ENCODE measurements around the gene STX8.

DNA sequence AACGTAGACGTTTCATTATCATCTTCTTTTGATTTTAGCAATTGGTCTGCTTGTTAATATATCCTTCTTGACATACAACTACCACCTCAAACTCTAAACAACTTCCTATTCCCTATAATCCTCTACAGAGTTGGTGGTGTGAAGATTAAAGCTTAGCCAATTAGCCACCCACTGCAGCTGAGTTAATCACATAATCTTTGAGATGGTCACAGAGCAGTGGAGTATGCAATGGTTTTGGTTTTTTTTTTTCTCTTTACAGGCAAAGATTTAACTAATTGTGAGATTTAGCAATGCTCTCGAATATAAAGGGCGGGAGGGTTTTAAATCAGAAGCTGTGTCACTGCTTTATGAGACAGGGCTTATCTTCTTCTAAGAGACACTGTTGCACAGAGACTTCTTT is 37.0 kb downstream of the STX8 start:
- no peak for TF ChIP-seq POLR2AphosphoS5 (IDR thresholded peaks at IDR 0.05; ENCODE audit: low read depth, low read length)
- TF ChIP-seq, protein P1, sequence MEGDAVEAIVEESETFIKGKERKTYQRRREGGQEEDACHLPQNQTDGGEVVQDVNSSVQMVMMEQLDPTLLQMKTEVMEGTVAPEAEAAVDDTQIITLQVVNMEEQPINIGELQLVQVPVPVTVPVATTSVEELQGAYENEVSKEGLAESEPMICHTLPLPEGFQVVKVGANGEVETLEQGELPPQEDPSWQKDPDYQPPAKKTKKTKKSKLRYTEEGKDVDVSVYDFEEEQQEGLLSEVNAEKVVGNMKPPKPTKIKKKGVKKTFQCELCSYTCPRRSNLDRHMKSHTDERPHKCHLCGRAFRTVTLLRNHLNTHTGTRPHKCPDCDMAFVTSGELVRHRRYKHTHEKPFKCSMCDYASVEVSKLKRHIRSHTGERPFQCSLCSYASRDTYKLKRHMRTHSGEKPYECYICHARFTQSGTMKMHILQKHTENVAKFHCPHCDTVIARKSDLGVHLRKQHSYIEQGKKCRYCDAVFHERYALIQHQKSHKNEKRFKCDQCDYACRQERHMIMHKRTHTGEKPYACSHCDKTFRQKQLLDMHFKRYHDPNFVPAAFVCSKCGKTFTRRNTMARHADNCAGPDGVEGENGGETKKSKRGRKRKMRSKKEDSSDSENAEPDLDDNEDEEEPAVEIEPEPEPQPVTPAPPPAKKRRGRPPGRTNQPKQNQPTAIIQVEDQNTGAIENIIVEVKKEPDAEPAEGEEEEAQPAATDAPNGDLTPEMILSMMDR (IDR thresholded peaks at IDR 0.05) = no peak
